GM18861 (cell line): ENCODE data around the gene GSC2.

Source experiments
- ATAC-seq: cut with Tn5 transposase; IDR thresholded peaks from one replicate; pipeline ENCODE4 v1.9.1; 2021; ENCODE audit not compliant: unreplicated experiment

The GSC2 gene

GRCh38 chr22:19122143-19122751 lies 27.8 kb downstream of the GSC2 start, which contains the start of gene DGCR2:
Gene DGCR2, minus strand, starts transcription at chr22:19122412. Its CDS starts 206 bp downstream, at chr22:19122206.
- peak; percentile 70 for ATAC-seq

- ATAC-seq: peak; percentile 9
Observed at GRCh38 chr22:19121631-19122142, 28.4 kb downstream of the GSC2 start.

- ATAC-seq: no peak
Observed at GRCh38 chr22:19120829-19121630, 29.1 kb downstream of the GSC2 start.

- no peak for ATAC-seq
Observed at GRCh38 chr22:19119949-19120348, 30.1 kb downstream of the GSC2 start.

- ATAC-seq: no peak
Observed at GRCh38 chr22:19118329-19118880, 31.7 kb downstream of the GSC2 start.

- ATAC-seq: no peak
Observed at GRCh38 chr22:19117111-19117512, 33.0 kb downstream of the GSC2 start.

GRCh38 chr22:19115628-19116027 lies 34.5 kb downstream of the GSC2 start:
- ATAC-seq: no peak

- no peak for ATAC-seq
Observed at GRCh38 chr22:19114984-19115552, 35.0 kb downstream of the GSC2 start.

GRCh38 chr22:19113429-19113828 lies 36.7 kb downstream of the GSC2 start:
- ATAC-seq: no peak

GRCh38 chr22:19111584-19111983 lies 38.5 kb downstream of the GSC2 start:
- ATAC-seq: no peak

GRCh38 chr22:19111140-19111539 lies 39.0 kb downstream of the GSC2 start:
- no peak for ATAC-seq

GRCh38 chr22:19110646-19111045 lies 39.4 kb downstream of the GSC2 start:
- ATAC-seq: no peak

GRCh38 chr22:19110064-19110458 lies 40.0 kb downstream of the GSC2 start:
- ATAC-seq: no peak

GRCh38 chr22:19109198-19110063 lies 40.7 kb downstream of the GSC2 start:
- ATAC-seq: peak; percentile 76

GRCh38 chr22:19108807-19109197 lies 41.3 kb downstream of the GSC2 start:
- ATAC-seq: no peak

- no peak for ATAC-seq
Observed at GRCh38 chr22:19107730-19108074, 42.4 kb downstream of the GSC2 start.

- ATAC-seq: no peak
Observed at GRCh38 chr22:19106886-19107729, 43.0 kb downstream of the GSC2 start.

GRCh38 chr22:19105867-19106802 lies 44.0 kb downstream of the GSC2 start:
- no peak for ATAC-seq

GRCh38 chr22:19105456-19105855 lies 44.6 kb downstream of the GSC2 start:
- ATAC-seq: no peak
